ENCODE data around the gene LAMA2. TPM values are rescaled to one million over a fixed set of nuclear protein-coding genes. Genes with fewer than 3 reads are reported as not detected.

Gene LAMA2
- total RNA-seq, 1 donor from 2014 or later: 1.4 TPM

DNA sequence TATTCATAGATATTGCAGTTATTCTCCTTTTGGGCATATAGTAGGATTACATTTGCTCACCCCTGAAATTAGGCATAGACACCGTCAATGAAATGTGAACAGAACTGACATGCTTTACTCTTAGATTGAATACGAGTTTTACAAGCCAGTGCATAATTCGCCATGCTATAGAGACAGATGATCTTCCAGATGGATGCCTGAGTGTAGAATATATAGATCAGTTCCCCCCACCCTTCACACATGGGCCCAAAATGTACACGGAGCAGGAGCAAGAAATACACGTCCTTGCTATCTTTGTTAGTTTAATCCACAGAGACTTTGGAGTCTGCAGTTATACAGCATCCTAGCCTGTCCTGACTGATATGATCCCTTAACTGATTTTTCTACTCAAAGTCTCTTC is 47.4 kb downstream of the LAMA2 start:
- TF ChIP-seq CTCF (IDR thresholded peaks at IDR 0.05; ENCODE audit: insufficient read depth, low read length, poor library complexity, severe bottlenecking): no peak
- Histone ChIP-seq H3K27me3 (ENCODE audit: control insufficient read depth, insufficient read depth, low read length) (peaks cover 2% of the 10 kb centered on the region), H3K4me3 (ENCODE audit: low read depth, low read length) (no peak overlapping the region), H3K36me3 (ENCODE audit: control insufficient read depth, insufficient read depth, low read length) (no peaks in the 10 kb centered on the region)
- no peak for DNase-seq (ENCODE audit: low read depth)

DNA sequence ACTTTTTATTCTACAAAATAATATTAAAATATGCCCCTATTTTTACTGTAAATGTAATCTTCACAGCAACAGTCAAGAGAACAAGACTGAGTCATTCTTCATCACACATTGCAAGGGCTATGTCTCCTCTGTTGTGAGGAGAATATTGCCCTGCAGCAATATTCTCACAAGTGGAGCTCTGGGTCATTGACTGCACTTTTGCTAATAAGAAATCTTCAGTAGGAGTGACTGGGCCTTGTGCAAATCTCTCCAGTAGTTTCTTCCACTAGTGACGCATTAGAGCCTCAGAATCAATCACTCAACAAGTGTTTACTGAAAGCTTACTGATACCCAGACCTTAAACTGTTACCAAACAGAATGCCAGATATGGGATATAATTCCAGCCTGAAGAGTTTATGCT is 49.1 kb downstream of the LAMA2 start:
- DNase-seq (ENCODE audit: low read depth): peak; percentile 10
- Histone ChIP-seq H3K27me3 (ENCODE audit: control insufficient read depth, insufficient read depth, low read length) (peaks cover 2% of the 10 kb centered on the region), H3K4me3 (ENCODE audit: low read depth, low read length) (no peak overlapping the region), H3K36me3 (ENCODE audit: control insufficient read depth, insufficient read depth, low read length) (no peaks in the 10 kb centered on the region)
- TF ChIP-seq CTCF (IDR thresholded peaks at IDR 0.05; ENCODE audit: insufficient read depth, low read length, poor library complexity, severe bottlenecking): no peak

DNA sequence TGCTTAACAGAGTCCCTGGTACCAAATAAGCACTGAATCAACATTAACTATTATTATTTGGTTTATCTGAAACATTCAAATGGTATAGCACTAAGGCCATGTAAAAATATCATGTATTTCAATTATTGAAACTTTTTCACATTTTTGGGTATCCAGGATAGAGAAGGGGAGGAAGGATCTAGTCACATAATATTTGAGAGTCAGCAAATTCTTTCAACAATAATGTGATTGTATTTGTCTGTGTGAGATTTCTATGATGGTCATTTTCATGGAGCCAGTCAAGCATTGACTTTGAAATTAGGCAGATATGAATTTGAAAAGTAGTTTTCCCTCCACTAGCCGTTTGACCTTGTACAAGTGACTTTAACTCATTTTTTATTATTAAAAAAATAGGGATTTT is 67.9 kb downstream of the LAMA2 start:
- Histone ChIP-seq H3K27me3 (ENCODE audit: control insufficient read depth, insufficient read depth, low read length) (no peaks in the 10 kb centered on the region), H3K36me3 (ENCODE audit: control insufficient read depth, insufficient read depth, low read length) (no peaks in the 10 kb centered on the region), H3K4me3 (ENCODE audit: low read depth, low read length) (no peak overlapping the region)
- no peak for DNase-seq (ENCODE audit: low read depth)
- TF ChIP-seq CTCF (IDR thresholded peaks at IDR 0.05; ENCODE audit: insufficient read depth, low read length, poor library complexity, severe bottlenecking): no peak

DNA sequence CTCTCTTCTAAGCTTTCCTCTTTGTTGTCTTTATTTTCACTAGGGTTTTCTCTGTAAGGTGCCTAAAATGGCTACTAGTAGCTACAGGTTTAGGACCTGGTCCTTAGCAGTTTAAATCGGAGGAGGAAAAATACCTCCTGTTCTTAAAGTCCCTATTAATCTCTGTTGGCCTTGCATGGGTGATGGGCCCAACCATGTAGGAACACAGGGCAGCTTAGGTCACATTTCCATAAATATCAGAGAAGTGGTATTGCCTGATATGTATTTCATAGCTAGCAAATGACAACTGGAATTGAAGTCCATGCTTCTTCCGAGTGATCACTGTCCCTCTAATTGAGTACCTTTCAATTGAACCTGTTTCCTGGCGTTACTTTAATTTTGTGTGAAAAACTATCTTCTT is 70.0 kb downstream of the LAMA2 start:
- Histone ChIP-seq H3K27me3 (ENCODE audit: control insufficient read depth, insufficient read depth, low read length) (no peaks in the 10 kb centered on the region), H3K36me3 (ENCODE audit: control insufficient read depth, insufficient read depth, low read length) (no peaks in the 10 kb centered on the region), H3K4me3 (ENCODE audit: low read depth, low read length) (no peak overlapping the region)
- no peak for DNase-seq (ENCODE audit: low read depth)
- no peak for TF ChIP-seq CTCF (IDR thresholded peaks at IDR 0.05; ENCODE audit: insufficient read depth, low read length, poor library complexity, severe bottlenecking)

DNA sequence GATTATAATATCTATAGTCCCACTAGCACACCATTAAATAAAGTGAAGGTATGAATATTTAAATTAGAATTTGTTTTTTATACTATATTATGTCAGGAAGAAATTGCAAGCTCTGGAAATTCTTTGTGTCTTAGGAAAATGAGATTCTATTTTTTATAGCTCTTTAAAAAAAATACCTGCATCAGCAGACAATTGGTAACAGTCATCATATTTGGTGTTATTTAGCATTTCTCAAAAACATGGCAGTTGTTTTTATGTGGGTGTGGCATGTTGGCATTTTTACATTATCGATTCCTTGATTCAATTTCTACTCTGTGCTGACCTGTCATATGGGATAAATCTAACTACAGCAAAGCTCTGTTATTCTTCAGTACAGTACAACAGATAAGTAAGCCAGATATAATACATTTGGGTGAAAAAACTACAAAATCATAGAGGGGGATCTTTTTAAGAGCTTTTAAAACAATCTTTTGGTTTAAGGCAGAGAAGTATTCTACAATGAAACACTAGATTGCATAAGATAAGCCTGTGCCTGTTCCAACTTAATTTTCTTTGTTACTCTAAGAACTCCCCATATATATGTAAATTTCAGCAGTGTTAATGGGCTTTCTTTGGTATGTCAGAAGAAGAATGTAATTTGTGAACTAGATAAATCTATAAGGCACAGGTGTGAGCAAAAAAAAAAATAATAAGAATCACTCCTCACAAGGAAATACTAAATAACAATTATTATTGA is 71.5 kb downstream of the LAMA2 start:
- Histone ChIP-seq H3K4me3 (ENCODE audit: low read depth, low read length) (no peak overlapping the region), H3K27me3 (ENCODE audit: control insufficient read depth, insufficient read depth, low read length) (no peaks in the 10 kb centered on the region), H3K36me3 (ENCODE audit: control insufficient read depth, insufficient read depth, low read length) (no peaks in the 10 kb centered on the region)
- no peak for TF ChIP-seq CTCF (IDR thresholded peaks at IDR 0.05; ENCODE audit: insufficient read depth, low read length, poor library complexity, severe bottlenecking)
- no peak for DNase-seq (ENCODE audit: low read depth)

- H3K27me3 ChIP-seq (ENCODE audit: control insufficient read depth, insufficient read depth, low read length): no peaks in the 10 kb centered on the region
- DNase-seq (ENCODE audit: low read depth): no peak
- no peak for TF ChIP-seq CTCF (IDR thresholded peaks at IDR 0.05; ENCODE audit: insufficient read depth, low read length, poor library complexity, severe bottlenecking)
- no peaks in the 10 kb centered on the region for H3K36me3 ChIP-seq (ENCODE audit: control insufficient read depth, insufficient read depth, low read length)
- H3K4me3 ChIP-seq (ENCODE audit: low read depth, low read length): no peak overlapping the region
Observed at GRCh38 chr6:128963561-128963960, 80.6 kb downstream of the LAMA2 start.

Data from kidney epithelial cell (primary cell).